NT2/D1 (cell line): Measurements from ENCODE around the gene ENTPD5.

Source experiments
- SUZ12 ChIP-seq: IDR thresholded peaks from 2 replicates; pipeline ENCODE4 v1.6.1; 2011; ENCODE audit not compliant: insufficient read length, insufficient read depth; ENCODE audit errors: extremely low read depth
- ZNF274 ChIP-seq: IDR thresholded peaks from 2 replicates; pipeline ENCODE4 v1.6.1; 2011; ENCODE audit warnings: mild to moderate bottlenecking, low read depth, low read length

DNA sequence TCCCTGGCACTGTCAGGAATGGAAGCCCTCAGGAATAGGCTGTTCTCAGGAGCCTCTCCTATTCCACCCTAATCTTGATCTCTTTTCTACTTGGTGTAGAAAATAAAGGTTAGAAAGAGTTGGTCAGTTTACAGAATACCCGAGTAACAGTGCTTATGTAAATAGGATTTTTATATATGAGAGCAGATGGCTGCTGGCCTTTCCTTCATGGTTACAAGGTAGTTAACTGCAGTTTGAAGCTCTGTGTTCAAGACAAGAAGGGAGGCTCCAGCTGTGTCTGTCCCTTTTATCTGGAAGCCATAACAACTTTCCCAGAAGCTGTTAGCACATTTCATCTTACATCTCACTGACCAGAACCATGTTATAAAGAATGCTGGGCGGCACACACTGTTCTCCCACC lies 23.2 kb upstream of the ENTPD5 start:
- TF ChIP-seq ZNF274 (no peak), SUZ12 (no peak)
